ENCODE data around the gene GSE1.

Gene GSE1

GRCh38 chr16:85646358-85646907 is 33.3 kb downstream of the GSE1 start:
- DNase-seq (ENCODE audit: low read depth) = no peak
- no peak overlapping the region for H3K4me3 ChIP-seq (ENCODE audit: low read length)
- TF ChIP-seq CTCF (conservative IDR thresholded peaks at IDR 0.05; ENCODE audit: low read depth, low read length) = no peak

- TF ChIP-seq CTCF (conservative IDR thresholded peaks at IDR 0.05; ENCODE audit: low read depth, low read length) = no peak
- no peak overlapping the region for H3K4me3 ChIP-seq (ENCODE audit: low read length)
- DNase-seq (ENCODE audit: low read depth) = no peak
These were observed 33.9 kb downstream of the GSE1 start for GRCh38 chr16:85646976-85647375.

GRCh38 chr16:85648070-85648714 is 35.1 kb downstream of the GSE1 start:
- no peak overlapping the region for H3K4me3 ChIP-seq (ENCODE audit: low read length)
- DNase-seq (ENCODE audit: low read depth) = no peak
- no peak for TF ChIP-seq CTCF (conservative IDR thresholded peaks at IDR 0.05; ENCODE audit: low read depth, low read length)

GRCh38 chr16:85648805-85649204 is 35.7 kb downstream of the GSE1 start:
- H3K4me3 ChIP-seq (ENCODE audit: low read length) = no peak overlapping the region
- TF ChIP-seq CTCF (conservative IDR thresholded peaks at IDR 0.05; ENCODE audit: low read depth, low read length) = no peak
- no peak for DNase-seq (ENCODE audit: low read depth)

- H3K4me3 ChIP-seq (ENCODE audit: low read length) = no peak overlapping the region
- no peak for TF ChIP-seq CTCF (conservative IDR thresholded peaks at IDR 0.05; ENCODE audit: low read depth, low read length)
- DNase-seq (ENCODE audit: low read depth) = no peak
These were observed 36.5 kb downstream of the GSE1 start for GRCh38 chr16:85649411-85650134.

GRCh38 chr16:85650135-85650843 is 37.2 kb downstream of the GSE1 start:
- no peak overlapping the region for H3K4me3 ChIP-seq (ENCODE audit: low read length)
- DNase-seq (ENCODE audit: low read depth) = peak; percentile 52
- no peak for TF ChIP-seq CTCF (conservative IDR thresholded peaks at IDR 0.05; ENCODE audit: low read depth, low read length)
